HCT116 (cell line): ENCODE measurements around the gene RSPH4A. TPM values are rescaled to one million over a fixed set of nuclear protein-coding genes. Genes with fewer than 3 reads are reported as not detected.

Source experiments
- ATAC-seq: fragments of 200-7000 bp; cut with Tn5 transposase; 2 replicates; pipeline ENCODE4 v1.9.1; 2020; ENCODE audit warnings: mild to moderate bottlenecking, moderate library complexity
- BruUV-seq: library from RNA; stranded (reverse); fragments of 400-500 nt; replicated peaks from 2 replicates; lab custom pipeline; 2021; lab: Mats Ljungman, UMichigan
- CTCF ChIA-PET: fragments of 300-600 bp; sonication (Branson Sonifier 250); formaldehyde crosslinking; loops from one replicate; lab custom pipeline; 2021; ENCODE audit warnings: antibody characterized with exemption; lab: Charles Lee
- POLR2A ChIA-PET: fragments of 300-600, 350-600 bp; sonication (Branson Sonifier 250); formaldehyde crosslinking; loops from one replicate; lab custom pipeline; 2021; ENCODE audit warnings: antibody characterized with exemption; lab: Charles Lee
- RAD21 ChIA-PET, 2 experiments: fragments of 300-600 bp; sonication (Branson Sonifier 250); formaldehyde crosslinking; loops; one replicate each; lab custom pipeline; 2023; ENCODE audit warnings: low total read pairs in 2 of 2; ENCODE audit not compliant: uncharacterized antibody in 2 of 2, unreplicated experiment in 2 of 2, low non-redundant PET in 1 of 2; lab: Charles Lee
- DNase-seq: peaks from one replicate; pipeline ENCODE4 v3.0.0-alpha.2; 2010; ENCODE audit warnings: low read depth, low spot score
- H2AFZ ChIP-seq: fragments of 200-600 bp; shearing (Covaris generic), sonication (generic); 2 replicates; pipeline ENCODE4 v1.6.1; 2017; ENCODE audit warnings: low read depth, mixed run types, mixed read lengths, antibody characterized with exemption, low read length; ENCODE audit not compliant: poor library complexity, severe bottlenecking
- H3K27ac ChIP-seq: 2 replicates; pipeline ENCODE4 v1.5.1; 2012; ENCODE audit warnings: low read depth, low read length
- H3K27me3 ChIP-seq: fragments of 200-600 bp; sonication (generic); 2 replicates; pipeline ENCODE4 v1.6.1; 2016; ENCODE audit warnings: mixed run types, low read length, mixed read lengths; ENCODE audit not compliant: insufficient read depth
- H3K36me3 ChIP-seq, 2 experiments: fragments of 200-500 bp in 1 of 2; fragments of 200-600 bp in 1 of 2; sonication (Bioruptor generic) in 1 of 2; sonication (generic) in 1 of 2; 2 replicates each; pipeline versions ENCODE4 v1.5.1 to v1.6.1; 2014 to 2016; ENCODE audit warnings: low read length in 2 of 2, inconsistent platforms in 1 of 2, mixed read lengths in 1 of 2, mixed run types in 1 of 2; ENCODE audit not compliant: insufficient read depth in 2 of 2, control insufficient read depth in 1 of 2
- H3K4me1 ChIP-seq, 2 experiments: fragments of 200-600 bp in 1 of 2; sonication (generic) in 1 of 2; 2 replicates each; pipeline versions ENCODE4 v1.5.1 to v1.6.1; 2012 to 2017; ENCODE audit warnings: low read length in 2 of 2, inconsistent platforms in 1 of 2, mild to moderate bottlenecking in 1 of 2, mixed read lengths in 1 of 2, mixed run types in 1 of 2, moderate library complexity in 1 of 2; ENCODE audit not compliant: insufficient read depth in 2 of 2, control insufficient read depth in 1 of 2
- H3K4me2 ChIP-seq: fragments of 200-600 bp; sonication (generic); 2 replicates; pipeline ENCODE4 v1.6.1; 2017; ENCODE audit warnings: mixed run types, low read length, mixed read lengths
- H3K4me3 ChIP-seq, 2 experiments: fragments of 200-600 bp in 1 of 2; sonication (generic) in 1 of 2; replicated peaks in 1 of 2; 2 replicates each; pipeline ENCODE4 v1.5.1; 2011 to 2016; ENCODE audit warnings: low read length in 2 of 2, control low read depth in 1 of 2, low read depth in 1 of 2, mild to moderate bottlenecking in 1 of 2, mixed read lengths in 1 of 2, mixed run types in 1 of 2
- H3K79me2 ChIP-seq: fragments of 200-600 bp; sonication (generic); 2 replicates; pipeline ENCODE4 v1.6.1; 2017; ENCODE audit warnings: mild to moderate bottlenecking, mixed run types, low read length, moderate library complexity, mixed read lengths; ENCODE audit not compliant: insufficient read depth
- H3K9ac ChIP-seq: fragments of 200-600 bp; sonication (generic); 2 replicates; pipeline ENCODE4 v1.6.1; 2016; ENCODE audit warnings: low read length, mixed read lengths
- H3K9me2 ChIP-seq: fragments of 200-600 bp; sonication (generic), shearing (Covaris generic); 2 replicates; pipeline ENCODE4 v1.6.1; 2017; ENCODE audit warnings: mixed run types, mild to moderate bottlenecking, moderate library complexity; ENCODE audit not compliant: insufficient read depth
- H3K9me3 ChIP-seq, 2 experiments: fragments of 200-500 bp in 1 of 2; fragments of 200-600 bp in 1 of 2; sonication (Bioruptor generic) in 1 of 2; sonication (generic) in 1 of 2; 2 replicates each; pipeline ENCODE4 v1.6.1; 2014 to 2017; ENCODE audit warnings: low read length in 2 of 2, mixed read lengths in 2 of 2, inconsistent platforms in 1 of 2, low read depth in 1 of 2, mild to moderate bottlenecking in 1 of 2, mixed run types in 1 of 2, moderate library complexity in 1 of 2; ENCODE audit not compliant: control insufficient read depth in 1 of 2, insufficient read depth in 1 of 2
- H4K20me1 ChIP-seq: fragments of 200-600 bp; sonication (generic), shearing (Covaris generic); 2 replicates; pipeline ENCODE4 v1.6.1; 2017; ENCODE audit warnings: mixed run types, mild to moderate bottlenecking, moderate library complexity; ENCODE audit not compliant: insufficient read depth
- ATF3 ChIP-seq: IDR thresholded peaks from 2 replicates; pipeline ENCODE4 v1.6.1; 2012
- CBX3 ChIP-seq: IDR thresholded peaks from 2 replicates; pipeline ENCODE4 v1.6.1; 2012; ENCODE audit warnings: low read depth
- EZH2 ChIP-seq: fragments of 200-600 bp; sonication (generic); IDR thresholded peaks from 2 replicates; pipeline ENCODE4 v1.6.1; 2017; ENCODE audit warnings: antibody characterized with exemption, mixed run types
- FOSL1 ChIP-seq: IDR thresholded peaks from 2 replicates; pipeline ENCODE4 v1.6.1; 2012; ENCODE audit warnings: low read depth
- JUND ChIP-seq: IDR thresholded peaks from 2 replicates; pipeline ENCODE4 v1.6.1; 2012
- POLR2AphosphoS5 ChIP-seq: IDR thresholded peaks from 2 replicates; pipeline ENCODE4 v1.6.1; 2011; ENCODE audit warnings: mild to moderate bottlenecking, low read depth, low read length, moderate library complexity
- SRF ChIP-seq: IDR thresholded peaks from 2 replicates; pipeline ENCODE4 v1.6.1; 2012; ENCODE audit warnings: low read depth
- TCF7L2 ChIP-seq: IDR thresholded peaks from 2 replicates; pipeline ENCODE4 v1.7.0; 2011; ENCODE audit warnings: borderline replicate concordance, inconsistent platforms; ENCODE audit not compliant: insufficient read depth, insufficient read length; ENCODE audit errors: extremely low read depth
- YY1 ChIP-seq: IDR thresholded peaks from 2 replicates; pipeline ENCODE4 v1.6.1; 2011; ENCODE audit warnings: low read length, low read depth, moderate library complexity, mild to moderate bottlenecking; ENCODE audit not compliant: insufficient replicate concordance; ENCODE audit errors: extremely low read depth
- ZFX ChIP-seq: fragments of 450-650 bp; IDR thresholded peaks from 2 replicates; pipeline ENCODE4 v1.6.1; 2017
- ZNF274 ChIP-seq: fragments of 200-500 bp; sonication (Bioruptor generic); IDR thresholded peaks from 2 replicates; pipeline ENCODE4 v1.6.1; 2014; ENCODE audit warnings: mild to moderate bottlenecking, low read depth, low read length, inconsistent platforms
- intact Hi-C: fragments of 100-400 bp; cut with micrococcal nuclease; formaldehyde crosslinking; loops from 2 replicates; pipeline ENCODE4 v1.10.0; 2022
- total RNA-seq: library from RNA; stranded (reverse); gene quantifications from one replicate; pipeline ENCODE4 v1.2.1, GENCODE V29; 2021; ENCODE audit not compliant: unreplicated experiment

The RSPH4A gene
- total RNA-seq, 1 experiment from 2014 or later: 0.27 TPM

GRCh38 chr6:116572162-116572561 lies 44.1 kb upstream of the RSPH4A start:
- Histone ChIP-seq H3K9me2 (no peaks in the 10 kb centered on the region), H3K27ac (peak overlapping the region; percentile 81; the same call in 1 of the 2 replicates)
- POLR2A ChIA-PET: no interaction called here

GRCh38 chr6:116575227-116575626 lies 41.1 kb upstream of the RSPH4A start:
- no peak overlapping the region for H3K9ac ChIP-seq
- no peaks in the 10 kb centered on the region for H3K9me3 ChIP-seq
- ChIA-PET RAD21 (no interaction called here), CTCF (no interaction called here), POLR2A (no interaction called here)
- no peaks in the 10 kb centered on the region for H3K36me3 ChIP-seq
- intact Hi-C loops: no loop called here
- peaks cover 6 to 10% of the 10 kb centered on the region in 2 experiments for H3K4me1 ChIP-seq
- H3K9me2 ChIP-seq: no peaks in the 10 kb centered on the region
- H3K4me2 ChIP-seq: no peak overlapping the region
- no peak for DNase-seq
- no peak overlapping the region for H3K4me3 ChIP-seq
- H2AFZ ChIP-seq: no peak overlapping the region
- no TSS peak for BruUV-seq
- no peak for TF ChIP-seq ATF3
- no peak for TF ChIP-seq ZFX
- H3K27me3 ChIP-seq: no peaks in the 10 kb centered on the region
- H3K27ac ChIP-seq: no peak overlapping the region
- peaks cover 93% of the 10 kb centered on the region for H3K79me2 ChIP-seq
- ATAC-seq: no peak
- no peaks in the 10 kb centered on the region for H4K20me1 ChIP-seq

More at GRCh38 chr6:116572162-116572561, 44.1 kb upstream of the RSPH4A start:
- DNase-seq (no peak), ATAC-seq (no peak)
- Histone ChIP-seq H3K27me3 (no peaks in the 10 kb centered on the region), H3K9ac (peak overlapping the region; percentile 86), H3K4me1 (peaks cover 18 to 25% of the 10 kb centered on the region in 2 experiments), H3K4me3 (peak overlapping the region; percentile 89 to 90), H3K4me2 (peak overlapping the region; percentile 69), H3K36me3 (no peaks in the 10 kb centered on the region), H3K9me3 (no peaks in the 10 kb centered on the region), H2AFZ (no peak overlapping the region), H3K79me2 (peaks cover 66% of the 10 kb centered on the region), H4K20me1 (no peaks in the 10 kb centered on the region)
- ChIA-PET RAD21 (no interaction called here), CTCF (interaction anchor here (1.1 to 2.3 kb wide), 5 partner anchors 11 to 354 kb away, joined by 3 to 7 read pairs (median 5); no protein-coding TSS in a partner anchor)
- intact Hi-C loops: no loop called here
- BruUV-seq: no TSS peak
- TF ChIP-seq SRF (no peak), POLR2AphosphoS5 (no peak), JUND (no peak), ZNF274 (no peak), EZH2 (no peak), FOSL1 (no peak), YY1 (no peak), CBX3 (no peak), TCF7L2 (no peak)
